Neural progenitor cell (in vitro differentiated cells): ENCODE results near the gene PC.

Experiments used
- EZH2phosphoT487 ChIP-seq: fragments of 200-600 bp; sonication (generic); IDR thresholded peaks from 2 replicates; pipeline ENCODE4 v1.6.1; 2017; ENCODE audit warnings: antibody characterized with exemption
- TF ChIP-seq, protein P1 (sequence below): fragments of 200-600 bp; sonication (generic); IDR thresholded peaks from 2 replicates; pipeline ENCODE4 v1.5.1; 2017; ENCODE audit warnings: antibody characterized with exemption, mild to moderate bottlenecking

DNA sequence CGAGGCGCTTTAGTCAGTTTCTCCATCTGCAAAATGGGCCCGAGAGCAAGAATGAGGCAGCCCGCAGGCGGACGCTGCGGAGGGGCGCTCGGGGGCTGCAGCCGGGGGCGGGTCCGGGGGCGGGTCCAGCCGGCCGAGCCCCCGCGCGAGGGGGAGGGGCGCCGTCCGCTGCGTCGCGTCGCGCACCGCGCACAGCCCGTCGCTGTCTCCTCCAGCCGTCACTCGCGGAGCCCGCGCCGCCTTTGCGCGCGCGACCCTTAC lies 282 bp downstream of the PC start:
- TF ChIP-seq, protein P1, sequence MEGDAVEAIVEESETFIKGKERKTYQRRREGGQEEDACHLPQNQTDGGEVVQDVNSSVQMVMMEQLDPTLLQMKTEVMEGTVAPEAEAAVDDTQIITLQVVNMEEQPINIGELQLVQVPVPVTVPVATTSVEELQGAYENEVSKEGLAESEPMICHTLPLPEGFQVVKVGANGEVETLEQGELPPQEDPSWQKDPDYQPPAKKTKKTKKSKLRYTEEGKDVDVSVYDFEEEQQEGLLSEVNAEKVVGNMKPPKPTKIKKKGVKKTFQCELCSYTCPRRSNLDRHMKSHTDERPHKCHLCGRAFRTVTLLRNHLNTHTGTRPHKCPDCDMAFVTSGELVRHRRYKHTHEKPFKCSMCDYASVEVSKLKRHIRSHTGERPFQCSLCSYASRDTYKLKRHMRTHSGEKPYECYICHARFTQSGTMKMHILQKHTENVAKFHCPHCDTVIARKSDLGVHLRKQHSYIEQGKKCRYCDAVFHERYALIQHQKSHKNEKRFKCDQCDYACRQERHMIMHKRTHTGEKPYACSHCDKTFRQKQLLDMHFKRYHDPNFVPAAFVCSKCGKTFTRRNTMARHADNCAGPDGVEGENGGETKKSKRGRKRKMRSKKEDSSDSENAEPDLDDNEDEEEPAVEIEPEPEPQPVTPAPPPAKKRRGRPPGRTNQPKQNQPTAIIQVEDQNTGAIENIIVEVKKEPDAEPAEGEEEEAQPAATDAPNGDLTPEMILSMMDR, result no peak
- no peak for TF ChIP-seq EZH2phosphoT487
